H1 (cell line): ENCODE data around the gene DNAJC22. TPM values are rescaled to one million over a fixed set of nuclear protein-coding genes. Genes with fewer than 3 reads are reported as not detected.
"Not testable (repeated sequence)": the region's sequence is repeated elsewhere in the genome, so short reads cannot be mapped to it uniquely, and the experiment has no call there.

Source experiments
- CTCF ChIA-PET: fragments of 300-600 bp; sonication (Branson Sonifier 250); formaldehyde crosslinking; loops from one replicate; lab custom pipeline; 2021; ENCODE audit not compliant: partially characterized antibody; lab: Charles Lee
- POLR2A ChIA-PET: fragments of 300-600 bp; sonication (Branson Sonifier 250); formaldehyde crosslinking; loops from one replicate; lab custom pipeline; 2021; ENCODE audit warnings: inconsistent platforms; ENCODE audit not compliant: partially characterized antibody; lab: Charles Lee
- DNase-seq, 2 experiments: peaks; one replicate each; pipeline versions ENCODE4 v3.0.0 to v3.0.0-alpha.2; 2010 to 2022; ENCODE audit warnings: low spot score in 2 of 2, low read depth in 1 of 2, mixed read lengths in 1 of 2
- FAIRE-seq: peaks from 2 replicates; lab custom pipeline; 2011; peaks lifted over from hg19 to GRCh38; lab: Jason Lieb, UNC
- H2AFZ ChIP-seq: 2 replicates; pipeline ENCODE4 v1.8.1; 2012; ENCODE audit warnings: low read length, inconsistent platforms
- H2AK5ac ChIP-seq: 2 replicates; pipeline ENCODE4 v1.6.1; 2013; ENCODE audit warnings: low read depth, low read length
- H2BK120ac ChIP-seq: replicated peaks from 2 replicates; pipeline ENCODE3; 2013; ENCODE audit warnings: low read depth, low read length, inconsistent platforms
- H2BK12ac ChIP-seq: 2 replicates; pipeline ENCODE4 v1.6.1; 2013; ENCODE audit warnings: low read depth, low read length
- H2BK15ac ChIP-seq: 2 replicates; pipeline ENCODE4 v1.6.1; 2013; ENCODE audit warnings: low read length
- H2BK20ac ChIP-seq: 2 replicates; pipeline ENCODE4 v1.6.1; 2013; ENCODE audit warnings: low read length
- H2BK5ac ChIP-seq: 2 replicates; pipeline ENCODE4 v1.6.1; 2013; ENCODE audit warnings: low read depth, low read length
- H3K14ac ChIP-seq: 2 replicates; pipeline ENCODE4 v1.6.1; 2013; ENCODE audit warnings: inconsistent platforms; ENCODE audit not compliant: insufficient read length
- H3K18ac ChIP-seq: 2 replicates; pipeline ENCODE4 v1.6.1; 2013; ENCODE audit warnings: low read length; ENCODE audit errors: extremely low read depth
- H3K23ac ChIP-seq: 2 replicates; pipeline ENCODE4 v1.6.1; 2013; ENCODE audit warnings: inconsistent platforms; ENCODE audit not compliant: insufficient read length
- H3K23me2 ChIP-seq: 2 replicates; pipeline ENCODE4 v1.6.1; 2013; ENCODE audit warnings: low read depth, low read length
- H3K27ac ChIP-seq: 2 replicates; pipeline ENCODE4 v1.6.1; 2011; ENCODE audit warnings: low read depth, low read length, inconsistent platforms
- H3K27me3 ChIP-seq, 4 experiments: replicated peaks in 1 of 4; 1 replicate in 1 of 4; 2 replicates in 3 of 4; pipeline versions ENCODE4 v1.6.1 to v1.8.1; 2011 to 2013; ENCODE audit warnings: low read length in 3 of 4, mild to moderate bottlenecking in 3 of 4, inconsistent platforms in 2 of 4, mixed read lengths in 2 of 4, moderate library complexity in 1 of 4; ENCODE audit not compliant: control insufficient read depth in 3 of 4, insufficient read depth in 3 of 4; ENCODE audit errors: extremely low read depth in 1 of 4
- H3K36me3 ChIP-seq, 4 experiments: 2 replicates each; pipeline versions ENCODE4 v1.6.1 to v1.8.1; 2011 to 2013; ENCODE audit warnings: mild to moderate bottlenecking in 4 of 4, low read length in 3 of 4, moderate library complexity in 2 of 4, control low read depth in 1 of 4, inconsistent platforms in 1 of 4; ENCODE audit not compliant: insufficient read depth in 4 of 4, control insufficient read depth in 2 of 4
- H3K4ac ChIP-seq: replicated peaks from 2 replicates; pipeline ENCODE3; 2013; ENCODE audit warnings: low read length, low read depth, mixed read lengths, inconsistent platforms; ENCODE audit not compliant: insufficient read length
- H3K4me1 ChIP-seq, 4 experiments: replicated peaks in 1 of 4; 1 replicate in 1 of 4; 2 replicates in 3 of 4; pipeline versions ENCODE4 v1.6.1 to v1.8.1; 2011 to 2013; ENCODE audit warnings: low read length in 3 of 4, inconsistent platforms in 2 of 4, mixed read lengths in 1 of 4; ENCODE audit not compliant: insufficient read depth in 4 of 4, control insufficient read depth in 3 of 4
- H3K4me2 ChIP-seq, 2 experiments: 2 replicates each; pipeline versions ENCODE4 v1.6.1 to v1.8.1; 2011 to 2013; ENCODE audit warnings: low read depth in 2 of 2, low read length in 2 of 2, control low read depth in 1 of 2, inconsistent platforms in 1 of 2, mild to moderate bottlenecking in 1 of 2; ENCODE audit not compliant: insufficient read depth in 1 of 2
- H3K4me3 ChIP-seq, 4 experiments: fragments of 200-600, 300-600 bp in 1 of 4; sonication (generic), shearing (Covaris generic), sonication (Bioruptor Twin) in 1 of 4; 2 replicates each; pipeline versions ENCODE4 v1.5.1 to v1.8.1; 2011 to 2016; ENCODE audit warnings: low read length in 4 of 4, low read depth in 3 of 4, control low read depth in 2 of 4, inconsistent platforms in 2 of 4, mild to moderate bottlenecking in 2 of 4, mixed read lengths in 1 of 4, moderate library complexity in 1 of 4; ENCODE audit not compliant: insufficient read depth in 2 of 4; ENCODE audit errors: extremely low read depth in 1 of 4
- H3K56ac ChIP-seq: replicated peaks from 2 replicates; pipeline ENCODE3; 2013; ENCODE audit warnings: low read depth, mild to moderate bottlenecking, mixed read lengths, low read length, inconsistent platforms; ENCODE audit not compliant: insufficient read length
- H3K79me1 ChIP-seq: 2 replicates; pipeline ENCODE4 v1.6.1; 2013; ENCODE audit warnings: low read depth, low read length, control low read depth
- H3K79me2 ChIP-seq, 2 experiments: 2 replicates each; pipeline versions ENCODE4 v1.6.1 to v1.8.1; 2012 to 2013; ENCODE audit warnings: low read length in 2 of 2, mild to moderate bottlenecking in 2 of 2, inconsistent platforms in 1 of 2; ENCODE audit not compliant: insufficient read depth in 2 of 2, control insufficient read depth in 1 of 2
- H3K9ac ChIP-seq, 4 experiments: replicated peaks in 1 of 4; 1 replicate in 1 of 4; 2 replicates in 3 of 4; pipeline versions ENCODE4 v1.6.1 to v1.8.1; 2011 to 2013; ENCODE audit warnings: low read depth in 3 of 4, low read length in 3 of 4, control low read depth in 2 of 4, mild to moderate bottlenecking in 2 of 4, moderate library complexity in 2 of 4, inconsistent platforms in 1 of 4; ENCODE audit errors: extremely low read depth in 1 of 4
- H3K9me3 ChIP-seq, 2 experiments: 2 replicates each; pipeline versions ENCODE4 v1.6.1 to v1.8.1; 2012 to 2013; ENCODE audit warnings: mild to moderate bottlenecking in 2 of 2, moderate library complexity in 2 of 2, control low read depth in 1 of 2, inconsistent platforms in 1 of 2, low read depth in 1 of 2, low read length in 1 of 2, mixed read lengths in 1 of 2; ENCODE audit not compliant: insufficient read depth in 2 of 2
- H4K20me1 ChIP-seq, 2 experiments: replicated peaks in 1 of 2; 2 replicates each; pipeline versions ENCODE3 to v1.8.1; 2011 to 2013; ENCODE audit warnings: inconsistent platforms in 2 of 2, low read length in 2 of 2, mild to moderate bottlenecking in 1 of 2; ENCODE audit not compliant: insufficient read depth in 2 of 2, control insufficient read depth in 1 of 2
- H4K5ac ChIP-seq: 2 replicates; pipeline ENCODE4 v1.6.1; 2013; ENCODE audit warnings: low read length, low read depth, mixed read lengths, inconsistent platforms; ENCODE audit not compliant: insufficient read length
- H4K8ac ChIP-seq: 2 replicates; pipeline ENCODE4 v1.8.0; 2013; ENCODE audit warnings: mild to moderate bottlenecking, moderate library complexity, low read length, inconsistent platforms; ENCODE audit not compliant: insufficient read depth; ENCODE audit errors: extremely low read depth
- H4K91ac ChIP-seq: replicated peaks from 2 replicates; pipeline ENCODE3; 2013; ENCODE audit warnings: low read length, mixed read lengths, inconsistent platforms; ENCODE audit not compliant: insufficient read length
- WGBS, 2 experiments: shearing (Covaris generic) in 1 of 2; methylation state at CpG; one replicate each; pipeline versions ENCODE4 v1.1.6 to v1.1.7; 2013 to 2015; ENCODE audit warnings: low lambda C conversion rate in 2 of 2, mixed read lengths in 2 of 2, inconsistent platforms in 1 of 2, low coverage in 1 of 2, missing lambda C conversion rate in 1 of 2; ENCODE audit not compliant: insufficient replicate concordance in 2 of 2, insufficient coverage in 1 of 2, insufficient read length in 1 of 2; ENCODE audit errors: extremely low coverage in 1 of 2, missing lambda C conversion rate in 1 of 2; 5-methylcytosine and 5-hydroxymethylcytosine counted together
- polyA plus RNA-seq, 7 experiments: library from polyadenylated mRNA; depleted of rRNA in 3 of 7; stranded (reverse) in 5 of 7; unstranded in 2 of 7; fragments of >200 nt in 5 of 7; fragments of 200-250 nt in 2 of 7; gene quantifications; 1 replicate in 5 of 7; 2 replicates in 1 of 7; 4 replicates in 1 of 7; pipeline versions ENCODE4 v1.2.1 to v1.2.3, GENCODE V29; 2011 to 2013; ENCODE audit warnings: missing spikeins in 2 of 7, mixed read lengths in 2 of 7
- total RNA-seq: library from RNA; stranded (reverse); fragmentation: NEBNext Ultra II Directional; extraction: Animal tissue kit (Norgen Biotek cat#: 25700); gene quantifications from 2 replicates; pipeline ENCODE4 v1.2.1, GENCODE V29; 2021

Gene DNAJC22
- total and polyA plus RNA-seq, 2 of the 8 experiments (the other 6 are each of a cell fraction or from before 2014, with no cell fraction given) = 0.20 to 0.39 TPM

DNA sequence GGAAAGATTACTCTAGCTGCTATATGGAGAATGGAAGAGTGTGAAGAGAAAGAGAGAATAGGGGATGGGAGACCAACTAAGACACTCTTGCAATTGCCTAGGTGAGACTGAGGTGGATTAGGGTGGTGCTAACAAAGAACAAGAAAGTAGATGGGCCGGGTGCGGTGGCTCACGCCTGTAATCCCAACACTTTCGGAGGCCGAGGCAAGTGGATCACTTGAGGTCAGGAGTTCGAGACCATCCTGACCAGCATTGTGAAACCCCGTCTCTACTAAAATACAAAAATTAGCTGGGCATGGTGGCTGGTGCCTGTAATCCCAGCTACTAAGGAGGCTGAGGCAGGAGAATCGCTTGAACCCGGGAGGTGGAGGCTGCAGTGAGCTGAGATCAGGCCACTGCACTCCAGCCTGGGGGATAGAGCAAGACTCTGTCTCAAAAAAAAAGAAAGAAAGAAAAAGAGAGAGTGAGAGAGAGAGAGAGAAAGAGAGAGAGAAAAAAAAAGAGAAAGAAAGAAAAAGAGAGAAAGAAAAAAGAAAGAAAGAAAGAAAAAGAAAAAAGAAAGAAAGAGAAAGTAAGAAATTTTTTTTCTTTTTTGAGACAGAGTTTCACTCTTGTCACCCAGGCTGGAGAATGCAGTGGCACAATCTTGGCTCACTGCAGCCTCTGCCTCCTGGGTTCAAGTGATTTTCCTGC, 26.1 kb upstream of the DNAJC22 start:
- H4K5ac ChIP-seq, FAIRE-seq, H2AK5ac ChIP-seq, H3K4me3 ChIP-seq, H4K20me1 ChIP-seq, H2AFZ ChIP-seq, DNase-seq, H2BK5ac ChIP-seq, H3K14ac ChIP-seq, H3K36me3 ChIP-seq, H3K23me2 ChIP-seq, H3K9me3 ChIP-seq, H3K23ac ChIP-seq, H3K27me3 ChIP-seq, H2BK120ac ChIP-seq, H2BK20ac ChIP-seq, H3K79me1 ChIP-seq, H3K4ac ChIP-seq, H3K18ac ChIP-seq, H2BK15ac ChIP-seq, H4K8ac ChIP-seq, H3K4me2 ChIP-seq, H3K9ac ChIP-seq, H2BK12ac ChIP-seq, H4K91ac ChIP-seq, H3K27ac ChIP-seq, H3K79me2 ChIP-seq: not testable (repeated sequence)
- ChIA-PET CTCF (interaction anchor here (0.7 to 9.2 kb wide), 3 partner anchors 25 to 207 kb away, joined by 3 to 76 read pairs (median 3); partner anchors contain the start of gene PRPH), POLR2A (interaction anchor here (1.0 to 4.6 kb wide), 2 partner anchors 13 to 15 kb away, joined by 3 to 37 read pairs; no protein-coding TSS in a partner anchor)
- Histone ChIP-seq H3K4me1 (peaks cover 4 to 13% (median 6%) of the 10 kb centered on the region in 4 experiments; a peak in 6 of 7 replicates), H3K56ac (peak overlapping the region; percentile 67)
- WGBS, 2 experiments = 83% methylated on average over 7 of the region's 9 CpGs; no CpG with 5 or more reads in 1 of the 2 experiments
